SK-N-SH treated with all-trans-retinoic acid at 6 μM for 48 hours (cell line): Measurements from ENCODE around the gene CNTNAP2.

Source experiments
- BACH2 ChIP-seq: fragments of 250-450 bp; sonication (Bioruptor Pico); IDR thresholded peaks from 2 replicates; pipeline ENCODE4 v1.9.0; 2021; ENCODE audit warnings: mild to moderate bottlenecking, borderline replicate concordance
- CSDC2 ChIP-seq: fragments of 250-450 bp; sonication (Bioruptor Pico); IDR thresholded peaks from 2 replicates; pipeline ENCODE4 v1.5.0; 2020; ENCODE audit warnings: mild to moderate bottlenecking, moderate library complexity
- ESRRG ChIP-seq: fragments of 250-450 bp; sonication (Bioruptor Pico); IDR thresholded peaks from 2 replicates; pipeline ENCODE4 v1.6.1; 2021; ENCODE audit warnings: mild to moderate bottlenecking
- ISL1 ChIP-seq: fragments of 250-450 bp; sonication (Bioruptor Pico); IDR thresholded peaks from 2 replicates; pipeline ENCODE4 v2.1.2; 2022; ENCODE audit warnings: mild to moderate bottlenecking, moderate library complexity
- OSR1 ChIP-seq: fragments of 250-450 bp; sonication (Bioruptor Pico); IDR thresholded peaks from 2 replicates; pipeline ENCODE4 v1.8.0; 2022; ENCODE audit warnings: moderate library complexity, mild to moderate bottlenecking, inconsistent platforms
- PPARA ChIP-seq: fragments of 250-450 bp; sonication (Bioruptor Pico); IDR thresholded peaks from 2 replicates; pipeline ENCODE4 v1.5.0; 2020; ENCODE audit warnings: mild to moderate bottlenecking, borderline replicate concordance
- RARB ChIP-seq: fragments of 250-450 bp; sonication (Bioruptor Pico); IDR thresholded peaks from 2 replicates; pipeline ENCODE4 v1.8.0; 2021; ENCODE audit warnings: mild to moderate bottlenecking, moderate library complexity
- TCF4 ChIP-seq: fragments of 250-450 bp; sonication (Bioruptor Pico); IDR thresholded peaks from 2 replicates; pipeline ENCODE4 v1.8.0; 2021; ENCODE audit warnings: mild to moderate bottlenecking, moderate library complexity, borderline replicate concordance
- TOX ChIP-seq: fragments of 250-450 bp; sonication (Bioruptor Pico); IDR thresholded peaks from 2 replicates; pipeline ENCODE4 v1.8.0; 2021; ENCODE audit warnings: mild to moderate bottlenecking, moderate library complexity, borderline replicate concordance
- ZFP3 ChIP-seq: fragments of 250-450 bp; sonication (Bioruptor Pico); IDR thresholded peaks from 2 replicates; pipeline ENCODE4 v1.5.0; 2020; ENCODE audit warnings: mild to moderate bottlenecking, moderate library complexity
- ZFP30 ChIP-seq: fragments of 450-650 bp; formaldehyde crosslinking; IDR thresholded peaks from 2 replicates; pipeline ENCODE4 v1.5.0; 2022; ENCODE audit warnings: mild to moderate bottlenecking, moderate library complexity
- ZNF8 ChIP-seq: fragments of 450-650 bp; formaldehyde crosslinking; IDR thresholded peaks from 2 replicates; pipeline ENCODE4 v1.5.0; 2020; ENCODE audit warnings: mild to moderate bottlenecking, moderate library complexity
- TF ChIP-seq, protein P1 (sequence below): fragments of 250-450 bp; sonication (Bioruptor Pico); IDR thresholded peaks from 2 replicates; pipeline ENCODE4 v1.8.0; 2020; ENCODE audit warnings: mild to moderate bottlenecking, moderate library complexity, borderline replicate concordance
- TF ChIP-seq, protein P2 (sequence below): fragments of 250-450 bp; sonication (Bioruptor Pico); IDR thresholded peaks from 2 replicates; pipeline ENCODE4 v1.5.1; 2020; ENCODE audit warnings: low read depth, mild to moderate bottlenecking, moderate library complexity

DNA sequence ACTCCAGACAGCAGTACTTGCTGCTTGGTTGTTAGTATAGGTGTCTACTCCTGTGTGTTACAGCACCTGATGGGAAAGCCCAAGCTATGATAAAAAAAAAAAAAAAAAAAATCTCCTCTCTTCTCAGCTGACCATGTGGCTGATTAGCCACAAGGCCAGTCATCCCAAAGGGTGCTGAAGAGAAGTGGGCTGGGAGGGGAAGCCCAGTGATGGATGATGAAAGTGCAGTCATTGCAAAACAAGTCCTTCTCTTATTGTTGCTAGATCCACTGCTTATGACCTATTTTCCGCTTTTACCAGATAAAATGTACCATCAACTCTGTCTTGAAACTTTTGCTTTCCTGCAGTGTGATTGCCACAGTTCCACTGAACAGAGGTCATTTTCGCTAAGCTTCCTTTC lies 1381.5 kb downstream of the CNTNAP2 start:
- TF ChIP-seq ZFP3 (CRISPR knock-in tag) (no peak), ZNF8 (CRISPR knock-in tag) (no peak), ISL1 (no peak), RARB (CRISPR knock-in tag) (no peak), TCF4 (CRISPR knock-in tag) (no peak), ESRRG (CRISPR knock-in tag) (no peak), TOX (CRISPR knock-in tag) (no peak), CSDC2 (no peak), OSR1 (no peak), ZFP30 (CRISPR knock-in tag) (no peak), BACH2 (no peak), PPARA (CRISPR knock-in tag) (no peak)
- TF ChIP-seq, protein P1, sequence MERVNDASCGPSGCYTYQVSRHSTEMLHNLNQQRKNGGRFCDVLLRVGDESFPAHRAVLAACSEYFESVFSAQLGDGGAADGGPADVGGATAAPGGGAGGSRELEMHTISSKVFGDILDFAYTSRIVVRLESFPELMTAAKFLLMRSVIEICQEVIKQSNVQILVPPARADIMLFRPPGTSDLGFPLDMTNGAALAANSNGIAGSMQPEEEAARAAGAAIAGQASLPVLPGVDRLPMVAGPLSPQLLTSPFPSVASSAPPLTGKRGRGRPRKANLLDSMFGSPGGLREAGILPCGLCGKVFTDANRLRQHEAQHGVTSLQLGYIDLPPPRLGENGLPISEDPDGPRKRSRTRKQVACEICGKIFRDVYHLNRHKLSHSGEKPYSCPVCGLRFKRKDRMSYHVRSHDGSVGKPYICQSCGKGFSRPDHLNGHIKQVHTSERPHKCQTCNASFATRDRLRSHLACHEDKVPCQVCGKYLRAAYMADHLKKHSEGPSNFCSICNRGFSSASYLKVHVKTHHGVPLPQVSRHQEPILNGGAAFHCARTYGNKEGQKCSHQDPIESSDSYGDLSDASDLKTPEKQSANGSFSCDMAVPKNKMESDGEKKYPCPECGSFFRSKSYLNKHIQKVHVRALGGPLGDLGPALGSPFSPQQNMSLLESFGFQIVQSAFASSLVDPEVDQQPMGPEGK (CRISPR knock-in tag) = no peak
- TF ChIP-seq, protein P2, sequence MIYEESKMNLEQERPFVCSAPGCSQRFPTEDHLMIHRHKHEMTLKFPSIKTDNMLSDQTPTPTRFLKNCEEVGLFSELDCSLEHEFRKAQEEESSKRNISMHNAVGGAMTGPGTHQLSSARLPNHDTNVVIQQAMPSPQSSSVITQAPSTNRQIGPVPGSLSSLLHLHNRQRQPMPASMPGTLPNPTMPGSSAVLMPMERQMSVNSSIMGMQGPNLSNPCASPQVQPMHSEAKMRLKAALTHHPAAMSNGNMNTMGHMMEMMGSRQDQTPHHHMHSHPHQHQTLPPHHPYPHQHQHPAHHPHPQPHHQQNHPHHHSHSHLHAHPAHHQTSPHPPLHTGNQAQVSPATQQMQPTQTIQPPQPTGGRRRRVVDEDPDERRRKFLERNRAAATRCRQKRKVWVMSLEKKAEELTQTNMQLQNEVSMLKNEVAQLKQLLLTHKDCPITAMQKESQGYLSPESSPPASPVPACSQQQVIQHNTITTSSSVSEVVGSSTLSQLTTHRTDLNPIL = no peak
